SW480 (cell line): ENCODE data around the gene NT5DC2.
"Not testable (repeated sequence)": the region's sequence is repeated elsewhere in the genome, so short reads cannot be mapped to it uniquely, and the experiment has no call there.

Experiments
- DNase-seq: peaks from one replicate; pipeline ENCODE4 v3.0.0-alpha.2; 2016; ENCODE audit warnings: low spot score

Gene NT5DC2

DNA sequence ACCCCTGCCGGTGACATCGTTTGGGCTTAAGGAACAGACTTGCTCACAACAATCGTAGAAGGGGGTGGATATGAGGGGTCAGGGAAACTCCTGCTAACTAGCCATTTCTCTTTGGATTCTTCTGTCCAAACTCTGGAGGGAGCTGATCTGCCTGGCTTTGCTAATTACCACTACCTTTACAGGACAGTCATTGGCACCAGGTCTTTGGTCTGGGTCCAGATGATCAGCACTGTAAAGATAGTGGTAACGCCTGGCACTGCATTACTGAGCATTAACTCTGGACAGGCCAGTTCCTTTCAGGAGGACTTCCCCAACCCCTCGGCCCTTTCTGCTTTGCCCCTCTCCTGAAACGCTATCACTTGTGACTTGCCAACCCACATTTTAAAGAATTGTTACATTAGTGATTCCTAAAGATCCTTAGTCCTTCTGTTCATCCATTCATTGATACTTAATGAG lies 3.5 kb upstream of the NT5DC2 start:
- no peak for DNase-seq

DNA sequence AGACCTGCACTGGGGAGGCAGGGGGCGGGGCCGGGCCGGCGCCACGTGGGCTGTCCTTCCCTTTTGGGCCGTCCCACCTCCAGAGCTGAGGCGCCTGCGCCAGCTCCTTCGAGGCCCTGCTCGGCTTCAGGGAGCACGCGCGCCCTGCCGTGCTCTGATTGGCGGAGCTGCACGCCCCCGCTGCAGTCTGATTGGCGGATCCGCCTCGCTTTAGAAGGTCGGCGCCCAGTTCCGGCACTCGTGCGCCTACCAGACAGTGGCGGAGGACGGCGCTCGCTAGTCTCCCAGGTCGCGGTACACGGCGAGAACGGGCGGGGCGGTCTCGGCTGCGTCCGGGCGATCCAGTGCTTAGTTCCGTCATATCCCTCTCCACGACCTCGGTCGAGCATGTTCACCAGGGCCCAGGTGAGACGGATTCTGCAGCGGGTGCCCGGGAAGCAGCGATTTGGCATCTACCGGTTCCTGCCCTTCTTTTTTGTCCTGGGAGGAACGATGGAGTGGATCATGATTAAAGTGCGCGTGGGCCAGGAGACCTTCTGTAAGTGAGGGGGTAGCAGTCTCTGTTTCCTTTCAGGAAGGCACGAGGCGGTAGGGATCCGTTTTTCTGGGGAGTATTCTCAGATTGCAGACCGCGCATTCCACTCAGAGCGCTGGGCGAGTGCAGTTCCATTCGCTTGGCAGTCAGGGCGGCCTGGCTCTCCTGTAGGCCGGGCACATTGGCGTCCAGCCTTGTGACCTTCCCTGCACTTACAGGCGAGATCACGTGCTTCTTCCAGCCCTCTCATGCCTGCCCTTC lies 2.9 kb upstream of the NT5DC2 start, which contains the start of gene UQCC5:
Gene UQCC5, plus strand, starts transcription at position 237 of the 796 bp plus-strand sequence. Its CDS starts 151 bp downstream, at position 388.
- DNase-seq, result peak; percentile 98

DNA sequence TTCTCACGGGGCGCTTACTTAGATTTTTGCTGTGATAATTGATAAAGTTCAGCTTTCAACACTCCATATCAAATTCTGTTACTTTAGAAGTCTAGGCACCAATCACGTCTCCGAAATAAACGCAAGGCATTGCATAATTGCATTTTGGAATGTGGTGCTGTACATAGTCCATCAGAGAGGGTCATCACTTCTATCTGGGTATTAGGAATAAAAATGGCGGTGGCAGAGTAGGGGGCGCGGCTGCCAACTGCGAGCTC lies 2.4 kb upstream of the NT5DC2 start:
- no peak for DNase-seq

DNA sequence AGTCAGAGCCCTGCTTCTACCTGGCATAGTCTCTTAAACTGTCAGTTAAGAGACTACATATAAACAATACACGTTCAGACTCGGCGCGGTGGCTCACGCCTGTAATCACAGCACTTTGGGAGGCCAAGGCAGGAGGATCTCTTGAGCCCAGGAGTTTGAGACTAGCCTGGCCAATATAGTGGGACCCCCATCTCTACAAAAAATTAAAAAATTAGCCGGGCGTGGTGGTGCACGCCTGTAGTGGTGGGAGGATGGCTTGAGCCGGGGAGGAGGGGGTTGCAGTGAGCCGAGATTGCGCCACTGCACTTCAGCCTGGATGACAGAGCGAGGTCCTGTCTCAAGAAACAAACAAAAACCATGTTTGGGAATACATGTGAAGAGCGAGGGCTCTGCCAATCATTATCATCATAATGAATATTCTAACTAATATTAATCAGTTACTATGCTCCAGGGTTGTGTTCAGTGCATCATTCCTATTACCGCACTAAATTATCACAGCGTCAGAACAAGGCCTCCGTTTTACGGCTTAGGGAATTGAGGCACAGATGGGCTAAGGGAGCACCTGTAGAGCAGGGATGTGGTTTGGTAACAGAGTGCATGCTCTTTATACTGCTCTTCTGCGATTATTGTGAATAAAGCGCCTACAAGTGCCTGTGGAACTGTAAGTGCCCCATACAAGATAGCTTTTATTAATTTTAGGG lies 1.9 kb upstream of the NT5DC2 start:
- no peak for DNase-seq

DNA sequence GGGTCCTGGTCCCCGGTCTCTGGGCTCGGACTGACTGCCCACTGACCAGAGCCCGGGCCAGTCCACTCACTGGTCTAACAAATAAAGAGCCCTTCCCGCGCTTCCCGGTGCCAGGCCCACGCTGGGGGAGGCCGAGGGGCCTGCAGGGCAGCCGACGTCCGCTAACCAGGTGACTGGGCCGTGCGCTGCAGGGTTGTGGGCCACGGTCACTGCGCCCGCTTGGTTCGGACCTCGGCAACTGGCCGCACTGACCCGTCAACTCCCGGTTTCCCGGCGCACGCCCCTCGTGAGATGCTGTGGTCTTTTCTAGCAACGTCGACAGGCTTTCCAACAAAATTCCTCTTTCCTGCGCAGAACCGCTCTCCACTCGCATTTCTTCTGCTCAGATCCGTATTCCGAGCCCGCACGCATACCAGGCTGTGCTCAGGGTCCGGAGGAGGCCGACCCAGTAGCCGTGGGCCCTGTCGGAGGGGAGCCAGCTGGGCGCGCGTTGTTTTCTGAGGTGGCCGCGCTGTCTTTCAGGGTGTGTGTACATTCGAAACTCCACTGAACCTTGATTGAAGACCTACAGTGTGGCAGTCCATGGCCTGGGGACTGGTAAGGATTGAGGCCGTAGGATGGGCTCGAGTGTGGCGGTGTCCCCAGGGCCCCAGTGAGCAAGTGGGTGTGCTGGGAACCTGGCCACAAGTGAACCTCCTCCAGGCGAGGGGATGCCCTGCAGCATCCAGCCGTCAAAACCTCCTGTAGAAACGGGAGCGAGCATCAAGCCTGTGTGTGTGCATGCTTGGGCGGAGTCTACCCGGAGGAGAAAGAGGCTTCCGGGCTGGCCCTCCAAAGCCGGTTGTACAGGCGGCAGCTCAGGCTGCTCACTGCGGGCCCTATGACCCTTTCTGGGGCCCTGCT lies 875 bp upstream of the NT5DC2 start:
- DNase-seq, result no peak

DNA sequence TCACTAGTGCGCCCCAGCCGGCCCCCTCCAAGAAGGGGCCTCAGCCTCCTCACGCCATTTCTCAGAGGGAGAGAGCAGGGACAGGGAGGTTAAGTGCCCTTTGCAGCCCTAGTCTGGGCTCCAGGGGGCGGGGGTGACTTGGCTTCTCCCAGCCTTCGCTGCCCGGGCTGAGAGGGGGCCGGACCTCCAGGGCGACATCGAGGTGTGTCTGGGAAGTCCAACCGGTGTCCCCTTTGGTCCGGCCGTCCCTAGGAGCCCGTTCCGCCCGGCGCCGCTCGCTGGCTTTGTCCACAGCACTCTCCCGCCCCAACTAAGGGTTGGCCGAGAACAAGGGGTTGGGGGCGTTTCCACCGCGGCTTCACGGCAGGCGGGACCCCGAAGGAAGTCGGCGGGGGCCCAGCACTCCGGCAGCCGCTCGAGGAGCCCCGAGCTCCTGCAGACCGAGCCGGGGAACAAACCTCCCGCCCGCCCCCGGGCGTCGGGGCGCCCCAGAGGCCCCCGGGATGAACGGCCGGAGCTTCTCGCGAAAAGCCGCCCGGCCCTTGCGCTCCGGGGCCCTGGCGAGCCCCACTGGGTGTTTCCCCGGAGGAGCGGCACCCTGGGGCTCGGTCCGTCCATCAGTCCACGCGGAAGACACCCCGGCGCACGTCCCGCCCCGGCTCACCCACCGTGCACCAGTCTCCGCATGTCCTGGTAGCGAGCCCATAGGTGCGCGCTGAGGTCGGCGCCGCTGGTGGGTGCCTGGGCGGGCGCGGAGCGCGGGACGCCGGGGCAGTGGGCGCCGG lies 627 bp downstream of the NT5DC2 start:
- no peak for DNase-seq

DNA sequence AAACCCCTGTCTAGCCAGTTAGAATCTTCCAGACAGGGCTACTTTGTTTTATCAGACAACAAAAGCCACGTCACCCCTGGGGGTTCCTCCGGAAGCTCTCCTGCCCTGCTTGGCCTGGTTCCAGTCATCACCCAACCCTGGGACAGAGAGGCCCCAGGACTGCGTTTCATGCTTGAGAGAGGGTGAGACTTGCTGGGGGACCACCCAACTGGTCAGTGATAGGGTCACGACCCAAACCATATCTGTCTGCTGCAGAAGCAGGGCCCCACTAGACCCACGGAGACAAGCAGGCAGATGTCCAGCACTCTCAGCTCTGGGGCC lies 1.2 kb downstream of the NT5DC2 start:
- no peak for DNase-seq

DNA sequence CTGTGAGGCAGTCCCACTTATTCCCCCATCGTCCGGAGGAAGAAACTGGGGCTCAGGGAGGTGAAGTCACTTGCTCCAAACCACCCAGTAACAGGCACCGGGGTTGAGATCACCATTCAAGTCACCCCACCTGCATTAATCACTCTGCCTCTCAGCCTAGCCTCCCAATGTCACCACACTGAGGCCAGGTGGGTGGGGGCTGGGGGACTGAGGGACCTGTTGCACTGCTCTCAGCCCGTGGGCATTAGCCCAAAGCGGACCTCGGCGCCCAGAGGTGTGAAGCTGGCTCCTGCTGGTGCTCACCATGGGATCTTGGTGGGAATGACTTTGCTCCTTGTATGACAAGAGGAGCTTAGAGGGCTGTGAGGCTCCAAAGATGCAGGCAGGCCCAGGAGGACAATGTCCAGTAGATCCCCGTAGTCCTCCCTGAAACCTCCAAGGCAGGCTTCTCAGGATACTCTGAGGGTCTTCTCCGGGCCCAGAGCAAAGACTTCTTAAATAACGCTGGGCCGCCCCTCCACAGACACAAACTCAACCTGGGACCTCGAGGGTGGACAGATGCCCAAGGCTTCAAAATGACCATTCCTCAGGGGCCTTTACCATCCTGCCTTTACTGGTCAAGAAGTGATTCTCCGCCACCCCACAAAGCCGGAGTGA lies 1.7 kb downstream of the NT5DC2 start:
- DNase-seq, result no peak

DNA sequence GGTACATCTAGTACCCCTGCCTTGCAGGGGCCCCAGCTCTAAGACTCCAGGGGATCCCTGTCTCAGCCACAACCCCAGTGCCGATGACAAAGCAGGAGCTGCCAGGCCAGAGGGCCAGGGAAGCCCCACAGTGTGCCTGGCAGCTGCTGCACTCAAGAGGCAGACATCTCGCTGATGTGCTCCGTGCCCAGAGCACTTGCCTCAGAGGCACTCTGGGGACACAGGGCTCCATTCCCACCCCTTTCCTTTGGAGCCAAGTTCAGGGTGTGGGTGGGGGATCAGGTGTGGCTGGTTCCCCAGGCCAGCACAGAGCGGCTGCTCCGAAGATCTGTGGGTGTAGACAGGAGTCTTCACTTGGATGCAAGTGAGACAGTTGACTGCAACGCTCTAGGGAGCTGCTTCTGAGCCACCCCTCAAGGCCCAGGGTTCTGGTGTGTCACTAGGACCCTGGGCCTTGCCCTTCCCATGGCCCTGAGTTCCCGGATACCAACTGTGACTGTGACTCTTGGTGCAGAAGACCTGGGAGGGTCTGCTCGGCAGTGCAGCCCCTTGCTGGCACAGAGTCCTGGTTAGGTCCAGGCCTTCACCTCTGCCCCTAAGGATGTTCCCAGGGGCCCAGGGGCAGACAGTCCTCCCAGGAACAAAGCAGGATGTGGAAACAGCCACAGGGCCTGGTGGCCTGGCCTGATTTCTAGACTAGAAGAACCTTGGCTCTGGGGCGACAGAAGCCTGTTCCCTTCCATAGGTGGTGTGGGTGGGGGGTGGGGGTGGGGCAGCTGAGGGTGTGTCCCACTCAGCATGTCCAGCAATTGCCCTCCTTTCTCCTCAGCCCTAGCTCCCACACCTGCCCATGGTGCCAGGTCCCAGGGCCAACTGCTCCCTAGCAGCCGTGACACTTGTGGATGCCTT lies 2.5 kb downstream of the NT5DC2 start:
- DNase-seq, result no peak

DNA sequence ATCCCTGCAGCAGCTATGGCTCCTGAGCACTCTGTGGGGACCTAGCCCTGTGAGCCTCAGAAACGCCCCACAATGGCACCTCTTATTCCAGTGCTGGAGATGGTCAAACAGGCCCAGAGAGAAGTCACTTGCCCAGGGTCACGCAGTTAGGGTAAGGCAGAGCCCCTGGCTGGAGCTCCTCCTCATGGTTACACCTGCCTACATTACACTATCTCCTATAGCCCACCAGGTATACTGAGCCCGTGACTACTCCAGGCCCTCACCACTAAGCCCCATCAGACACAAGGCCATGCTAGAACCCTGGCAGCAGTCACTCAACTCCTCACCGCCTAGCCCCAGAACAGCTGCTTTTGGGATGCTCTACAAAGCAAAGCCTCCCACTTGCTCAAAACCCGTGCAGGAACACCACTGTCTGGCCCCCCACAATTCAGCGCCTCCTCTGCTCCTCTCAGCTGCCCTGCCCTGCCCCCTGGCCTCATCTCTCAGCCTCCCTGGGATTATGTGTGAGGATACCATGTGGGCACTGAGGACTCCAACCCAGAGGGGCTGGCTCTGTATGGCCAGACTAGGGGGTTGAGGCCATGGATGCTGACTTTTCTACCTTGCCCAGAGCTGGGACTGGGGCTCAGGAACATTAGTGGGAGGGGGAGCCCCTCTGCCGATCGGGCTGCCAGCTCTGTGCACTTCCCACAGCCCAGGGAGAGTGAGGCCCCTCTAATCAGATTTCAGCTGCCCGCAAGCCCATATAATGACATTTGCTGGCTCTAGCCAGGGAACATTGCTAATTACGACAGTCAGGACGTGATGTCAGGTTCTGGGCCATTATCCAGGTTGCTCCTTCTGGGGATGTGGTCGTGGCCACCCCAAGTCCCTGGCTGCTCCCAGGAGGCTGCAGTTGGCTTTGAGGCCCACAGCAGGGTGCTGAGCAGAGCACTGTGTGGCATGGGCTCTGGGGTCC lies 4.0 kb downstream of the NT5DC2 start:
- no peak for DNase-seq

DNA sequence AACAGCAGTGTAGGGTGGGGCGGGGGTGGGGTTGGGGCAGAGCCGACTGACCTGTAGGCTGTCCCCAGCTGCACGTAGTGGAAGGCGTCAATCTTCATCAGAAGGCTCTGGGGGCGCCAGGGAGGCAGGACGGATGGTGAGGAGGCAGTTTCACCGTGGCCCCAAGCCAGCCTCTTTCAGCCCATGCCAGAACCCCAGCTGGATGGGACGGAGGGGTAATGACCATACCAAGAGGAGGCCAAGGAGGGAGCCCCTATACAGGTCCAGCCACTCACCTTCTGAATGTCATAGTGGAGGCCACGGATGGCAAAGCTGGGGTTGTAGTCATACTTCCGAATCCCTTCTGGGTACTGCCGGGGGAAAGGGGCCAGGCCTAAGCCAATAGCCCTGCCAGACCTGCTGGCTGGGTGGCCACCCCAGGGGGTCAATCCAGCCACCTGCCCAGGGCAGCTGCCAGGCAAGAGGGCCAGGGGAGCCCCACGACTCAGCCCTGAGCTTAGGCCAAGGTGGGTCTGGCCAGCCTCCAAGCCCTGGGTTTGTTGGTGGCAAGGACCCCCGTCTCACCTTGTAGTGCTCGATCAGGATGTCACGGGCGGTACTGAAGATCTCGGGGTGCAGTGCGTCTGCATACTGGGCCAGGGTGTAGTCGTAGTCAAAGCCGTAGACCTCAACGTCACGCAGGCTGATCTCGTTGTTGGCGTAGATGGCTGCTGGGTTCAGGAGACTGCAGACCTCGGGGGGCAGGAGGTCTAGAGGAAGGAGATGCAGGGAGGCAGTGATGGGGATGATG lies 4.9 kb downstream of the NT5DC2 start:
- DNase-seq, result no peak

DNA sequence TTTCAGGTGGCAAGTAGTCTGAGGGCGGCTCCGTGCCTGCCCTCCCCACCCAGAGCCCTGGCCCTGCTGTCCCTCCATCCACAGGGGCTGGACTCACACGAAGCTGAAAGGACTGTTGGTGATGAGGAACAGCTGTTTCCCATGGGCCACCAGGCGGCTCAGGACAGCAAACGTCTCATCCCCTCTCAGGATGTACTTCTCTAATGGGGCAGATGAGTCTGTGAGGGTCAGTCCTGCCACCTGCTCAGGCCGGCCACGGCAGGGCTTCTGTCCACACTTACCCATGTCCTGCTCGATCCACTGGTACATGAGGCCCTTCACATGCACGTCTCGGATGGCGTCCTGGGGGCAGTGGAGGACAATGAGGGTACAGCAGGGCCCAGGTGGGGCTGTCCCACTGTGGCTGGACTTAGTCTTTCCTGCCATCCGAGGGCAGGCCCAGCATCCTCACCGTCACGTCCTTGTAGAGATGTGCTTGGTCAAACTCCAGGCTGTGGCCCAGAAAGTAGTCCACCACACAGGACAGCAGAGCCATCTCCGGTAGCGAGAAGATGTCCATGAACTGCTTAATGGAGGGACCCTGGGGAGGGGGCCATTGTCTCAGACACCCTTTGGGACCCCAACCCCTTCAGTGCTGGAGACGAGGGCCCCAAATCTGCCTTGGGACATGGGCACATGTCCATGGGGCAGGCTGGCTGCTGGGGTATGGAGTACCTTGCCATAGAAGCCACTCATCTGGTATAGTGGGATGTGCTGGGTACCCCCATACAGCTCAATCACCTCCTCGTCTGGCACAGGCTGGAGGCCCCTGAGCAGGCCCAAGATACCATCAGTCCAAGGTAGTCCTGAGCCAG lies 5.7 kb downstream of the NT5DC2 start:
- no peak for DNase-seq

DNA sequence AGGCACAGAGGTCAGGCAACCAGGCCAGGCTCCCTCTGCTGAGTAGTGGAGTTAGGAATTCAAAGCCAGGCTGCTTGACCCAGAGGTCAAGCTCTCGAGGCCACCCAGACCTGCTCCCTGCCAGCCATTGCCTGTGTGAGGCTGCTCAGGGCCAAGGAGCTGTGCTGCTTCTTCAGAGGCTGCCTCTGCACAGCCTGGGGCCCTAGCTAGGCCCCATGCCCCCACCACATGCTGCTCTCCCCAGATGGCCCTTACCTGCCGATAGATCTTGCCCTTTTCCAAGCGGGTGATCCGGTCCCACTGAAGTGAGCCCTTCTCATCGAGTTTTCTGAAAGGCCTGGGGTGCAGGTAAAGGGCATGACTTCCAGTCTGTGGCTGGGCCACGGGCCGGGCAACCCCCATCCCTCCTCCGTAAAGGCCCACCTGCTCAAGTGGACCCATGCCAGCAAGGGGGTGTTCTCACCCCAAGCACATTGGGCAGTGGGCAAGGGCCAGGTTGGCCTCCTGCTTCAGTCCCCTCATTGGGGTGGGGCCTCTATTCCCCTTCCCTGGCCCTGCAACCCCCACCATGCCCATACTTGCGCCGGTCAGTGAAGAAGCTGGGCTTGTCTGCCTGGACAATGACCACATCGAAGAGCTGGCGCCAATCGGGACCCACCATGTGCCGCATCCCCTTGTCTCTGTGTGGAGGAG lies 6.5 kb downstream of the NT5DC2 start:
- DNase-seq, result no peak

DNA sequence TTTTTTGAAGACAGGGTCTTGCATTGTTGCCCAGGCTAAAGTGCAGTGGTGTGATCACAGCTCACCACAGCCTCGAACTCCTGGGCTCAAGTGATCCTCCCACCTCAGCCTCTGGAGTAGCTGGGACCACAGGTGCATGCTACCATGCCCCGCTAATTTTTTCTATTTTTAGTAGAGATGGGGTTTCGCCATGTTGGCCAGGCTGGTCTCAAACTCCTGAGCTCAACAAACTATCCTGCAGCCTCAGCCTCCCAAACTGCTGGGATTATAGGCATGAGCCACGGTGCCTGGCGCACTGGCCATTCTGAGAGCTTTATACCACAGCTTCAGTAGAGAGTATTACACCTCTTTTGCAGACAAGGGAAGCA lies 7.0 kb downstream of the NT5DC2 start:
- not testable (repeated sequence) for DNase-seq

DNA sequence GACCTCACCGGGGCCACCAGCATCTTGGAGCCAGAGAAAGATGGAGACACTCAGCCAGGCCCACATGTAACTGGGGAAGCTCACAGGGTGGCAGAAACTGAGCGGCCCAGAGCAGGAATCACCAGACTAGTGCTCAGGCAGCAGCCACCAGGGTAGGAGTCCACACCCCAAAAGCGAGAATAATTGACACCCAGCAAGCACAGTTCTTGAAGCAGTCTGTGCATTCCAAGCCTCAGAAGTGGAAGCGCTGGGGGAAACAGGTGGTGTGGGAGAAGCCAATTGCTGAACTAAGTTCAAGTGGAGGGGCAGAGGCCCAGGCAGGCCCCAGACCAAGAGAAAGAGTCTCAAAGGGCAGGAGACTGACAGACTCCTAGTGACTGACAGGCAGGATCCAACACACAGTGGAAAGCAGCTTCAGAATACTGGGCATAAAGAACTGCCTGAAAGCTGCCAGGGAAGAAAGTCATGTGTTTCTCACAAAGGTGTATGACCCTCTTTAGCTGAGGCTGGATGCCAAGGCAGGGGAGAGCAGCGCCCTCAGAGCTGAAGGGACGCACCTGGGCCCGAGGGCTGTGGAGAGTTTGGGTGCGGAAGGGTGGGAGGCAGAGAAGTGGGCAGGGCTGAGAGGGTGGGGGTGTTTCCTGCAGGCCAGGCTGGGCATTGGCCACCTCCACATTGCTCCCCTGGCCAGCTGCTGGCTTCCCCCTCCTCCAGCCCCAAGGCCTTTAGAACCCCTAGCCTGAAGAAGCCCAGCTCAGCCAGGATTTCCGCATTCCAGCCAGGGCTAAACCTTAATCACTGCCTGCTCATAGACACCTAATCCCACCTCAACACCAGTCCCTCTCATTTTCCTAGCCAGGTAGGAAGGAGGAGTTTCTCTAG lies 7.7 kb downstream of the NT5DC2 start:
- DNase-seq, result no peak
